H1 (cell line): ENCODE data around the gene SEC61G. TPM values are rescaled to one million over a fixed set of nuclear protein-coding genes. Genes with fewer than 3 reads are reported as not detected.

Experiments used
- CTCF ChIA-PET: fragments of 300-600 bp; sonication (Branson Sonifier 250); formaldehyde crosslinking; loops from one replicate; lab custom pipeline; 2021; ENCODE audit not compliant: partially characterized antibody; lab: Charles Lee
- POLR2A ChIA-PET: fragments of 300-600 bp; sonication (Branson Sonifier 250); formaldehyde crosslinking; loops from one replicate; lab custom pipeline; 2021; ENCODE audit warnings: inconsistent platforms; ENCODE audit not compliant: partially characterized antibody; lab: Charles Lee
- DNase-seq, 2 experiments: peaks; one replicate each; pipeline versions ENCODE4 v3.0.0 to v3.0.0-alpha.2; 2010 to 2022; ENCODE audit warnings: low spot score in 2 of 2, low read depth in 1 of 2, mixed read lengths in 1 of 2
- FAIRE-seq: peaks from 2 replicates; lab custom pipeline; 2011; peaks lifted over from hg19 to GRCh38; lab: Jason Lieb, UNC
- H2AFZ ChIP-seq: 2 replicates; pipeline ENCODE4 v1.8.1; 2012; ENCODE audit warnings: low read length, inconsistent platforms
- H2AK5ac ChIP-seq: 2 replicates; pipeline ENCODE4 v1.6.1; 2013; ENCODE audit warnings: low read depth, low read length
- H2BK120ac ChIP-seq: replicated peaks from 2 replicates; pipeline ENCODE3; 2013; ENCODE audit warnings: low read depth, low read length, inconsistent platforms
- H2BK12ac ChIP-seq: 2 replicates; pipeline ENCODE4 v1.6.1; 2013; ENCODE audit warnings: low read depth, low read length
- H2BK15ac ChIP-seq: 2 replicates; pipeline ENCODE4 v1.6.1; 2013; ENCODE audit warnings: low read length
- H2BK20ac ChIP-seq: 2 replicates; pipeline ENCODE4 v1.6.1; 2013; ENCODE audit warnings: low read length
- H2BK5ac ChIP-seq: 2 replicates; pipeline ENCODE4 v1.6.1; 2013; ENCODE audit warnings: low read depth, low read length
- H3K14ac ChIP-seq: 2 replicates; pipeline ENCODE4 v1.6.1; 2013; ENCODE audit warnings: inconsistent platforms; ENCODE audit not compliant: insufficient read length
- H3K18ac ChIP-seq: 2 replicates; pipeline ENCODE4 v1.6.1; 2013; ENCODE audit warnings: low read length; ENCODE audit errors: extremely low read depth
- H3K23ac ChIP-seq: 2 replicates; pipeline ENCODE4 v1.6.1; 2013; ENCODE audit warnings: inconsistent platforms; ENCODE audit not compliant: insufficient read length
- H3K23me2 ChIP-seq: 2 replicates; pipeline ENCODE4 v1.6.1; 2013; ENCODE audit warnings: low read depth, low read length
- H3K27ac ChIP-seq: 2 replicates; pipeline ENCODE4 v1.6.1; 2011; ENCODE audit warnings: low read depth, low read length, inconsistent platforms
- H3K27me3 ChIP-seq, 4 experiments: replicated peaks in 1 of 4; 1 replicate in 1 of 4; 2 replicates in 3 of 4; pipeline versions ENCODE4 v1.6.1 to v1.8.1; 2011 to 2013; ENCODE audit warnings: low read length in 3 of 4, mild to moderate bottlenecking in 3 of 4, inconsistent platforms in 2 of 4, mixed read lengths in 2 of 4, moderate library complexity in 1 of 4; ENCODE audit not compliant: control insufficient read depth in 3 of 4, insufficient read depth in 3 of 4; ENCODE audit errors: extremely low read depth in 1 of 4
- H3K36me3 ChIP-seq, 4 experiments: 2 replicates each; pipeline versions ENCODE4 v1.6.1 to v1.8.1; 2011 to 2013; ENCODE audit warnings: mild to moderate bottlenecking in 4 of 4, low read length in 3 of 4, moderate library complexity in 2 of 4, control low read depth in 1 of 4, inconsistent platforms in 1 of 4; ENCODE audit not compliant: insufficient read depth in 4 of 4, control insufficient read depth in 2 of 4
- H3K4ac ChIP-seq: replicated peaks from 2 replicates; pipeline ENCODE3; 2013; ENCODE audit warnings: low read length, low read depth, mixed read lengths, inconsistent platforms; ENCODE audit not compliant: insufficient read length
- H3K4me1 ChIP-seq, 4 experiments: replicated peaks in 1 of 4; 1 replicate in 1 of 4; 2 replicates in 3 of 4; pipeline versions ENCODE4 v1.6.1 to v1.8.1; 2011 to 2013; ENCODE audit warnings: low read length in 3 of 4, inconsistent platforms in 2 of 4, mixed read lengths in 1 of 4; ENCODE audit not compliant: insufficient read depth in 4 of 4, control insufficient read depth in 3 of 4
- H3K4me2 ChIP-seq, 2 experiments: 2 replicates each; pipeline versions ENCODE4 v1.6.1 to v1.8.1; 2011 to 2013; ENCODE audit warnings: low read depth in 2 of 2, low read length in 2 of 2, control low read depth in 1 of 2, inconsistent platforms in 1 of 2, mild to moderate bottlenecking in 1 of 2; ENCODE audit not compliant: insufficient read depth in 1 of 2
- H3K4me3 ChIP-seq, 4 experiments: fragments of 200-600, 300-600 bp in 1 of 4; sonication (generic), shearing (Covaris generic), sonication (Bioruptor Twin) in 1 of 4; 2 replicates each; pipeline versions ENCODE4 v1.5.1 to v1.8.1; 2011 to 2016; ENCODE audit warnings: low read length in 4 of 4, low read depth in 3 of 4, control low read depth in 2 of 4, inconsistent platforms in 2 of 4, mild to moderate bottlenecking in 2 of 4, mixed read lengths in 1 of 4, moderate library complexity in 1 of 4; ENCODE audit not compliant: insufficient read depth in 2 of 4; ENCODE audit errors: extremely low read depth in 1 of 4
- H3K56ac ChIP-seq: replicated peaks from 2 replicates; pipeline ENCODE3; 2013; ENCODE audit warnings: low read depth, mild to moderate bottlenecking, mixed read lengths, low read length, inconsistent platforms; ENCODE audit not compliant: insufficient read length
- H3K79me1 ChIP-seq: 2 replicates; pipeline ENCODE4 v1.6.1; 2013; ENCODE audit warnings: low read depth, low read length, control low read depth
- H3K79me2 ChIP-seq, 2 experiments: 2 replicates each; pipeline versions ENCODE4 v1.6.1 to v1.8.1; 2012 to 2013; ENCODE audit warnings: low read length in 2 of 2, mild to moderate bottlenecking in 2 of 2, inconsistent platforms in 1 of 2; ENCODE audit not compliant: insufficient read depth in 2 of 2, control insufficient read depth in 1 of 2
- H3K9ac ChIP-seq, 4 experiments: replicated peaks in 1 of 4; 1 replicate in 1 of 4; 2 replicates in 3 of 4; pipeline versions ENCODE4 v1.6.1 to v1.8.1; 2011 to 2013; ENCODE audit warnings: low read depth in 3 of 4, low read length in 3 of 4, control low read depth in 2 of 4, mild to moderate bottlenecking in 2 of 4, moderate library complexity in 2 of 4, inconsistent platforms in 1 of 4; ENCODE audit errors: extremely low read depth in 1 of 4
- H3K9me3 ChIP-seq, 2 experiments: 2 replicates each; pipeline versions ENCODE4 v1.6.1 to v1.8.1; 2012 to 2013; ENCODE audit warnings: mild to moderate bottlenecking in 2 of 2, moderate library complexity in 2 of 2, control low read depth in 1 of 2, inconsistent platforms in 1 of 2, low read depth in 1 of 2, low read length in 1 of 2, mixed read lengths in 1 of 2; ENCODE audit not compliant: insufficient read depth in 2 of 2
- H4K20me1 ChIP-seq, 2 experiments: replicated peaks in 1 of 2; 2 replicates each; pipeline versions ENCODE3 to v1.8.1; 2011 to 2013; ENCODE audit warnings: inconsistent platforms in 2 of 2, low read length in 2 of 2, mild to moderate bottlenecking in 1 of 2; ENCODE audit not compliant: insufficient read depth in 2 of 2, control insufficient read depth in 1 of 2
- H4K5ac ChIP-seq: 2 replicates; pipeline ENCODE4 v1.6.1; 2013; ENCODE audit warnings: low read length, low read depth, mixed read lengths, inconsistent platforms; ENCODE audit not compliant: insufficient read length
- H4K8ac ChIP-seq: 2 replicates; pipeline ENCODE4 v1.8.0; 2013; ENCODE audit warnings: mild to moderate bottlenecking, moderate library complexity, low read length, inconsistent platforms; ENCODE audit not compliant: insufficient read depth; ENCODE audit errors: extremely low read depth
- H4K91ac ChIP-seq: replicated peaks from 2 replicates; pipeline ENCODE3; 2013; ENCODE audit warnings: low read length, mixed read lengths, inconsistent platforms; ENCODE audit not compliant: insufficient read length
- CTBP2 ChIP-seq: IDR thresholded peaks from 2 replicates; pipeline ENCODE4 v1.7.0; 2011; ENCODE audit warnings: borderline replicate concordance, mild to moderate bottlenecking, moderate library complexity, mixed read lengths, low read length; ENCODE audit not compliant: insufficient read depth, insufficient read length
- WGBS, 2 experiments: shearing (Covaris generic) in 1 of 2; methylation state at CpG; one replicate each; pipeline versions ENCODE4 v1.1.6 to v1.1.7; 2013 to 2015; ENCODE audit warnings: low lambda C conversion rate in 2 of 2, mixed read lengths in 2 of 2, inconsistent platforms in 1 of 2, low coverage in 1 of 2, missing lambda C conversion rate in 1 of 2; ENCODE audit not compliant: insufficient replicate concordance in 2 of 2, insufficient coverage in 1 of 2, insufficient read length in 1 of 2; ENCODE audit errors: extremely low coverage in 1 of 2, missing lambda C conversion rate in 1 of 2; 5-methylcytosine and 5-hydroxymethylcytosine counted together
- polyA plus RNA-seq, 7 experiments: library from polyadenylated mRNA; depleted of rRNA in 3 of 7; stranded (reverse) in 5 of 7; unstranded in 2 of 7; fragments of >200 nt in 5 of 7; fragments of 200-250 nt in 2 of 7; gene quantifications; 1 replicate in 5 of 7; 2 replicates in 1 of 7; 4 replicates in 1 of 7; pipeline versions ENCODE4 v1.2.1 to v1.2.3, GENCODE V29; 2011 to 2013; ENCODE audit warnings: missing spikeins in 2 of 7, mixed read lengths in 2 of 7
- total RNA-seq: library from RNA; stranded (reverse); fragmentation: NEBNext Ultra II Directional; extraction: Animal tissue kit (Norgen Biotek cat#: 25700); gene quantifications from 2 replicates; pipeline ENCODE4 v1.2.1, GENCODE V29; 2021

The SEC61G gene
- total and polyA plus RNA-seq, 2 of the 8 experiments (the other 6 are each of a cell fraction or from before 2014, with no cell fraction given), result 142 to 274 TPM

DNA sequence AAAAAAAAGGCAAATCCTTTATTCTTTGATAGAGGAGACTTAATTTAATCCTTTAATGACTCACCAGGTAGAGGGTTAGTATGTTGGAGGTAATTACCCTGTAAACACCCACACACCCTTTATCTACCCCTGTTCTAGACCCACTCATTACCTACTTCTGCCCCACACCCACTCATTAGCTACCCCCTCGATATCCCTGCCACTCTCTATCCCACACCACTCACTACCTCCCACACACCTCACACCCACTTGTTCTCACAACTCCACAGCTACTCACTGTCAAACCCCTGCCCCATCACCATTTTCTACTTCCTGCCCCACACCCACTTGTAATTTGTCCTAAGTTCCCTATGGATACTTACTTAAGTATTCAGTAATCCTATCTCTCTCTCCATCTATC is 49.7 kb downstream of the SEC61G start:
- CTCF ChIA-PET, result no interaction called here
- no peak for FAIRE-seq

More for the DNA sequence above, 49.7 kb downstream of the SEC61G start:
- H4K5ac ChIP-seq, result no peak overlapping the region
- WGBS, 2 experiments, result 76 to 100% methylated on average over 1 of the region's 1 CpG
- H3K4me1 ChIP-seq, result no peaks in the 10 kb centered on the region
- DNase-seq, result no peak
- no peak overlapping the region for H2BK5ac ChIP-seq
- no peak overlapping the region for H2BK120ac ChIP-seq
- no peak overlapping the region for H3K27ac ChIP-seq
- H3K9me3 ChIP-seq, result peaks cover 11 to 12% of the 10 kb centered on the region in 2 experiments; a peak in 3 of 4 replicates
- H3K4me2 ChIP-seq, result no peak overlapping the region
- no peak overlapping the region for H2AFZ ChIP-seq
- no peak overlapping the region for H2BK20ac ChIP-seq
- H3K14ac ChIP-seq, result no peak overlapping the region
- TF ChIP-seq CTBP2, result no peak
- H3K79me2 ChIP-seq, result no peaks in the 10 kb centered on the region
- no peaks in the 10 kb centered on the region for H3K36me3 ChIP-seq
- no peak overlapping the region for H3K9ac ChIP-seq
- H2AK5ac ChIP-seq, result no peak overlapping the region
- H4K91ac ChIP-seq, result no peak overlapping the region
- no peak overlapping the region for H3K18ac ChIP-seq
- H3K56ac ChIP-seq, result peak overlapping the region; percentile 12
- no peak overlapping the region for H3K23ac ChIP-seq
- H2BK15ac ChIP-seq, result no peak overlapping the region
- no peaks in the 10 kb centered on the region for H3K79me1 ChIP-seq
- H3K4ac ChIP-seq, result no peak overlapping the region
- H3K23me2 ChIP-seq, result no peaks in the 10 kb centered on the region; the same call in 1 of the 2 replicates
- no peaks in the 10 kb centered on the region for H3K27me3 ChIP-seq
- no peak overlapping the region for H4K8ac ChIP-seq
- H4K20me1 ChIP-seq, result no peaks in the 10 kb centered on the region
- no peak overlapping the region for H3K4me3 ChIP-seq
- POLR2A ChIA-PET, result no interaction called here
- H2BK12ac ChIP-seq, result no peak overlapping the region
